GM19238 (cell line): ENCODE measurements around the gene OR2C3.
"Not testable (repeated sequence)": the region's sequence is repeated elsewhere in the genome, so short reads cannot be mapped to it uniquely, and the experiment has no call there.

Experiments
- DNase-seq: peaks from one replicate; pipeline ENCODE4 v3.0.0; 2011; ENCODE audit warnings: low spot score; ENCODE audit not compliant: insufficient read length

Gene OR2C3

DNA sequence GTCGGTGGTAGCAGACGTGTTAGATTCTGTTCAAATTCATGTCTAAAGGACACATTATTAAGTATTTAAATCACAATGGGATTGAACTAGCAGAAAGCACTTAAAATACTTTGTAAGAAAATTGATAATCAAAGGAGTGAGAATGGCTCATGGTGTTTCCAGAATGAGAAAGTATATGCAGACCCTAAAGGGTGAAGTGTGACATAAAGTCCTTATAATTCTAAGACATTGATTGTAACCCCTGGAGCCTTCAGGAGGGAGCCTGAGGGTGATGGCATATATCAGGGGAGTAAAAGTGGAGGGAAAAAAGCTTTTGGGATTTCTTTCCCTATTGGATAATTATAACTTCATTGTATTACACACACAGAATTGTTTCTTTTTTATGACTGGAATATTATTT is at the start of gene OR2C3:
Gene OR2C3 (minus strand): TSS at position 101 of the 400 bp plus-strand sequence. CDS start 3,929 bp downstream, outside the sequence.
- DNase-seq, result no peak

- no peak for DNase-seq
These were observed 42.8 kb upstream of the OR2C3 start for GRCh38 chr1:247578946-247579460.

GRCh38 chr1:247576514-247576913 is 40.3 kb upstream of the OR2C3 start:
- DNase-seq, result no peak

GRCh38 chr1:247574664-247575063 is 38.4 kb upstream of the OR2C3 start:
- DNase-seq, result no peak

DNA sequence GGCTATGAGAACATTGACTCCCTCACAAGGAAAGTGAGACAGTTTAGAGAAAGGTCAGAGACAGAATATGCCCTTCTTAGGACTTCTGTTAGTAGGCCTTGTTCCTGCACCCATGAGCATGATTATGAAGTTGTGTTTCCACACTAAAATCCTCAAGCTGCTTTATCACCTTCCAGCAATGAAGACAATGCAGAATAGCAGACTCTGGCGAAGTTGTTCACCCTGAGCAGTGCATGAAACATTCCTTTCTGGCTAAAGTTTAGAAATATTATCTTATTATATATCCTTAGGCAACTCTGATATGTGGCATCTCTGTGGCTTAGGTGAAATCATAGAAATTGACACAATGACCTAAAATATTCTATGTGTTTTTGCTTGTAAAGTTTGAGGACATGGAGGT is 38.0 kb upstream of the OR2C3 start:
- no peak for DNase-seq

GRCh38 chr1:247562198-247562597 is 26.0 kb upstream of the OR2C3 start:
- no peak for DNase-seq

DNA sequence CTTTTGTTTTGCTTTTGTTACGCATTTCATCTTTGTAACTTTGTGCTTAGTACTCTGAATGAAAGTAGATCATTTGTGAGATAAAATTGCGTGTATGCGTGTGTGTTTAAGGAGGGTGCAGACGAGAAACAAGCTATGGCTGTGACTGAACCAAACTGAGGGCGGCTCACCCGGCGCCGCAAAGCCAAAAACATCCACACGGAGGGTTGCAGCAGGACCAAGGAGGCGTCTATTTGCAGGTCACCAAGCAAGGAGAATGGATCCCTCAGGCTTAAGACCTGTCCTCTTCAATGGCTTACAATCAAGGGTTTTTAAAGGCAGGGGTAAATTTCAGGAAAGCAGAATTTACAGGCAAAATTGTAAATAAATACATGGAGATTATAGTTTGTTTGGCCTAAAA is 25.5 kb upstream of the OR2C3 start:
- DNase-seq, result no peak

DNA sequence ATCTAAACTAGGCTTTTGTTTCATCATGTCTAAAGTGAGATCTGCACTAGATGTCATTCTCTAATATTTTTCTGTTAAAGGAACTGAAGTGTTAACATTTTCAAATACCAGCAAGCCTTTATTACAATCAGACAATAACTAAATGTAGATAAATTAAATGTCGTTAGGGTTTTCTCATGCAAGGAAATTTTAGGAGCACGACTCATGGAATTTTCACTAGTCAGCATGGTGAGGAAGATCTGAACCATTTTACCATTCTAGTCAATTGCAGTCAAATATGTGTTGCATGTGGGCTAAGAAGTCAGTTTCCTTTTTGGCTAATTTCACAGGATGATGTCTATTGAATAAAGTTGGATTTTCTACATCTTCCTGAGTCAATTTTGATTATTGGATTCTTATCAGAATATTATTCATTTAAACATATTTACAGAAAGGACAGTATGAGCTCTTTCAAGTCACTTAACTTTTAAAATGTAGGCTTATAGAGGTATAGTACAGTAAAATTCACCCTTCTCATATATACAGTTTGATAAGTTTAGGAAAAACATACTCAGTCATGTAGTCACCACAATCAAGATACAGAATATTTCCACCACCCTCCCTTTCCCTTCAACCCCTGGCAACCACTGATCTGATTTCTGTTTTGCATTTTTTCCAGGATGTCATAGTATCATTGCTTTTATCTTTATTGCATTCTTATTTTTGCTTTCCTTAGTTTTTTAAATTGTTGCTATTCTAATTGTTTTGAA is 21.9 kb upstream of the OR2C3 start:
- DNase-seq, result no peak

GRCh38 chr1:247552231-247552630 is 16.0 kb upstream of the OR2C3 start:
- DNase-seq, result no peak

DNA sequence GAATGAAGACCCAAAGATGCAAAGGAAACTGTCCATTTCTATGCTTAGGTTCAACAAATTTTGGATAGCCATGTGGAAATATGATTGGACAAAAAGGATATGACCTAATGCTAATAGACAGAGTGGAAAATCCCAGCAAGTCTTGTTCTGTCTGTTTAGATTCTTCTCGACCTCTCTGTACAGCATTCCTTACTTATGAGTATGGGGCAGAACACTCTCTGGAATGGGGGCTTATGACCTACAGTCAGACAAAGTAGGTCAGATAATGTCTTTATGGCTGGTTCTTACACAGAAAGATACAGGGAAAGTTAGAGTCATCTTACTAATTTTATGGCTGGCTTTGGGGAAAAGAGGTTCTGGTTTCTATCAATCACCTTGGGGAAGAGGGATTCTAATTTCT is 15.5 kb upstream of the OR2C3 start:
- no peak for DNase-seq

DNA sequence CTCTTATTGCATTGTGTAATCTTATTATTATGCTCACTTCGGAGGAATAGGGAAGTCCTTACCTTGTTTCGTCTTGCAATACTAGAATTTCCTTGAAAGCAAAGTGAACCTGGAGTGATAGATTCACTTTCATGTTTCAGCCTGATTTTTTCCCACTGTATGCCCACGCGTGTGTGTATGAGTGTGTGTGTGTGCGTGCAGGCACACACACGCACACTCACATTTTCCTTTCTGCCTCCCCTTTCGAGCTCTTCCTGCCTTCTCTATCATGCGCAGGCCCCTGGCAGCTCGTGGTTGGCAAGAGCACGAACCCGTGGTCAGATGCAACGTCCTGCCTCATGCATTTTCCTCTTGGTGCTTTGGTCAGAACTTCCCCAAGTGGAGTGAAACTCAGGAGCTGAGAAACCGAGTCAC is 12.5 kb upstream of the OR2C3 start, which contains the start of gene GCSAML:
Gene GCSAML (plus strand): TSS at position 366 of the 414 bp plus-strand sequence. CDS start 58 bp downstream, outside the sequence.
- DNase-seq, result no peak

DNA sequence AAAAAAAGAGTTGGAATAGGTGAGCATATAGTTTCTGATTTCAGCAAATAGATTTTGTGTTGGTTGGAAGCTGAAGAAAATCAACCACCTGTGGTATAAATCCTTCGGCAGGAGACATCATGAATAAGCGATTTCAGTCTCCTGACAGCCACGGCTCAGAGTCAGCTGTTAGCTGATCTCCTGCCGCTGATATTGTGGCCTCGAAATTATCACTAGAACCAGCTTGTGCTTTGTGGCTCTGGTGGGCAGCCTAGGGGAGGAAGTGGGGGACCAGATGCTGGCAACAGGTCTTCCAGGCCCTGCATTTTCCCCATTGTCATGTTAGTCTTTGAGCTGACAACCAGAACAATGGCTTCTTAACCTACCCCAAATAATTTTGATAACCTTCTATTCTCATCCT is 11.9 kb upstream of the OR2C3 start:
- DNase-seq, result no peak

GRCh38 chr1:247542811-247543210 is 6.6 kb upstream of the OR2C3 start:
- no peak for DNase-seq

GRCh38 chr1:247540581-247540980 is 4.3 kb upstream of the OR2C3 start:
- DNase-seq, result no peak

DNA sequence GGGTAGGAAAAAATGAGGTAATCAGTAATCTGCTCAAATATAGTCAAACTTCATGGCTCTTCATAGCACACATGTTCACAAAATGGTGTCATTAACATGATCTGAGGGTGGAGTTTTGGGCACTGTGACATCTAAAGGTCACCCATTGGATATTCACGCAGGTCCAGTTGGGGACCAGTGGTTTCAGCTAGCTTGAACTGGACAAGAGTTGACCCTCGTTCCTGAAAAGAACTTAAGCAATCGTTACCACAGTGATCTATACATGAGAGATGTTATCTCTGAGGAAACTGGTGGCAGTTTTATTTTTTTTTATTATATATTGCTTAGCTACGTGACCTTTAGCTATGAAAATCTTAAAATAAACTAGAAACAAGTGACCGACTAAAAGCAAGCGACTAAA is 3.0 kb upstream of the OR2C3 start:
- DNase-seq, result no peak

DNA sequence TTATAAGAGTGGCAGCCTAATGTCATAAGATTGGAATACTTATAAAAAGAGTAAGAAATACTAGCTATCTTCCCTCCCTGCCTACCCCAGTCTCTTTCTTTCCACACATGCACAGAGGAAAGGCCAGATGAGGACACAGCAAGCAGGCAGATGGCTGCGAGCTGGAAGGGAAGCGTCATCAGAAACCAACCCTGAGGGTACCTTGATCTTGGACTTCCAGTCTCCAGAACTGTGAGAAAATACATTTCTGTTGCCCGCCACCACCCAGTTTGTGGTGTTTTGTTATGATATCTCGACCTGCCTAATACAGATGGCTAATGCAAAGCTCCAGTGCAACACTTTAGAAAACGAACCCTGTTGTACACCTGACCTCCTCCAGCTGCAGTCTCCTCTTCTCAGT is 2.3 kb upstream of the OR2C3 start:
- no peak for DNase-seq

GRCh38 chr1:247535402-247535801 is 838 bp downstream of the OR2C3 start:
- DNase-seq, result no peak

DNA sequence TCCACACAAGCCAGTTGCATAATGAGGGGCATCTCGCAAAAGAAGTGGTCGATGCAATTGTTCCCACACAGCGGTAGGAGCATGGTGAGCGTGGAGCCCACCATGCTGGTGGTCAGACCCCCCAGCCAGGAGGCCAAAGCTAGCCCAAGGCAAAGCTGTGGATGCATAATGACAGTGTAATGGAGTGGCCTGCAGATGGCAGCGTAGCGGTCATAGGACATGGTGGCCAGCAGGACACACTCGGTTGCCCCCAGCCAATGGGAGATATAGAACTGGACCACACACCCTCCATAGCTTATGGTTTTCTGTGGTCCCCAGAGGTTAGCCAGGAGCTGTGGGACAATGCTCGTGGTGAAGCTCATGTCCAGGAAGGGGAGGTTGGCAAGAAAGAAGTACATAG is 4.3 kb downstream of the OR2C3 start:
- no peak for DNase-seq

DNA sequence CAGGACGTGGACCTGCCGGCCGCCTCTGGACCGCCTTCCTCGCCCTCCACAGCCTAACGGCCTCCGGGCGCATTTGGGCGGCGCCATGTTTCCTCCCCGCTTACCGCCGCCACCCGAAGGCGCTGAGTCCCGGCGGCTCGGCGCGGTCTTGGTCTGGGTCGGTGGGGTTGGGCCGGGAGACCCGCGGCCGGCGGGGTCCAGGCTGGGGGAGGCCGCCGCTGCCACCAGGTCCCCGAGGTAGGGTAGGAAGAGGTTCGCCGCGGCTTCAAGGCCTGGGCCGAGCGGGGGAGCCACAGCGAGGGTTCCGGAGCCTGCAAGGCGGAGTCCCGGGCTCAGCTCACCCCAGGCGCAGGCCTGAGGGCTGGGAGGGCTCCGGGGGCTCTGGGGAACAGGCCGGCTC is 5.5 kb downstream of the OR2C3 start:
- no peak for DNase-seq

DNA sequence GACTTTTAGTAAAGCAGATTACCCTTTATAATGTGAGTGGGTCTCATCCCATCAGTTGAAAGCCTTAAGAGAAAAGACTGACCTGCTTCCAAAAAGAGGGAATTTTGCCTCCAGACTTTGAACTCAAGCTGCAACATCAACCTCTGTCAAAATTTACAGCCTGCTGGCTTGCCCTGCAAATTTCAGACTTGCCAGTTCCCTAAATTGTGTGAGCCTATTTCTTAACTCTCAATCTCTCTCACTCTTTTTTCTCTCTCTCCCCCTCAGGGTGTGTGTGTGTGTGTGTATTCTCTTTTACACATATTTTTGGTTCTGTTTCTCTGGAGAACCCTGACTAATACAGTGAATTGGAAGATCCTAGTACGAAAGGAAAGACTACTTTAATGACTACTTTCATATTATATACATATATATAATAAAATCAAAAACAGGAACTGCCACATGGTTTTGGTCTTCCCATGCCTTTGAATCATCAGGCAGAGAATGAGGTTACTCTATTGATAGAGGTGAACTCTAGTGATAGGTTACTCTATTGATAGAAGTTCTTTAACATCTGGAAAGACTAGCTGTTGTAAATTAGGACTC is 6.4 kb downstream of the OR2C3 start:
- no peak for DNase-seq

- DNase-seq, result no peak
These were observed 7.3 kb downstream of the OR2C3 start for GRCh38 chr1:247528812-247529474.

- not testable (repeated sequence) for DNase-seq
These were observed 14.4 kb downstream of the OR2C3 start for GRCh38 chr1:247521886-247522285.

DNA sequence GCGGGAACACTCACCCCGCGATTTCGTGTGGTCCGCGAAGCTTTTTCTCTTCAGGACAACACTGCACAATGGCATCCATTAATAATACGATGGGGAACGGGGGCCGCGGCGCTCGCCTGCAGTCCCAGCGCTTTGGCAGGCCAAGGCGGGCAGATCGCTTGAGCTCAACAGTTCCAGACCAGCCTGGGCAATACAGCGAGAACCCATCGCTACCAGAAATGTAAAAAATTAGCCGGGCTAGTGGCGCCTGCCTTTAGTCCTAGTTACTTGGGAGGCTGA is 17.7 kb downstream of the OR2C3 start:
- no peak for DNase-seq
